Bronchial epithelial cell (primary cell): ENCODE measurements around the gene SMTNL2. TPM values are rescaled to one million over a fixed set of nuclear protein-coding genes. Genes with fewer than 3 reads are reported as not detected.

ENCODE experiments used
- DNase-seq: peaks from one replicate; pipeline ENCODE4 v3.0.0-alpha.2; 2010; ENCODE audit warnings: low read depth
- FAIRE-seq: peaks from 2 replicates; lab custom pipeline; 2011; peaks lifted over from hg19 to GRCh38; lab: Jason Lieb, UNC
- H3K27me3 ChIP-seq: 2 replicates; pipeline ENCODE4 v1.5.1; 2011; ENCODE audit warnings: low read length; ENCODE audit not compliant: control insufficient read depth, insufficient read depth
- H3K36me3 ChIP-seq: 2 replicates; pipeline ENCODE4 v1.5.1; 2011; ENCODE audit warnings: low read length; ENCODE audit not compliant: control insufficient read depth, insufficient read depth
- H3K4me3 ChIP-seq: 2 replicates; pipeline ENCODE4 v1.5.1; 2011; ENCODE audit warnings: mild to moderate bottlenecking, low read depth, low read length, control low read depth
- CTCF ChIP-seq: IDR thresholded peaks from 2 replicates; pipeline ENCODE4 v1.5.1; 2011; ENCODE audit warnings: mild to moderate bottlenecking, moderate library complexity, low read length, control low read depth, inconsistent platforms; ENCODE audit not compliant: insufficient read depth, severe bottlenecking
- total RNA-seq: library from RNA; depleted of rRNA; stranded (reverse); fragments of >200 nt; gene quantifications from 2 replicates; pipeline ENCODE4 v1.2.1, GENCODE V29; 2014

Gene SMTNL2
- total RNA-seq, 1 donor from 2014 or later: not detected

- peaks cover 38% of the 10 kb centered on the region for H3K36me3 ChIP-seq
- no peak for DNase-seq
- FAIRE-seq: no peak
- no peaks in the 10 kb centered on the region for H3K27me3 ChIP-seq
- TF ChIP-seq CTCF: no peak
- H3K4me3 ChIP-seq: no peak overlapping the region
Measured at GRCh38 chr17:4540687-4541327, 43.5 kb upstream of the SMTNL2 start.

- no peak for TF ChIP-seq CTCF
- DNase-seq (no peak), FAIRE-seq (no peak)
- Histone ChIP-seq H3K4me3 (no peak overlapping the region), H3K36me3 (peaks cover 38% of the 10 kb centered on the region), H3K27me3 (no peaks in the 10 kb centered on the region)
Measured at GRCh38 chr17:4541328-4542002, 42.9 kb upstream of the SMTNL2 start.

GRCh38 chr17:4542003-4542725 is 42.2 kb upstream of the SMTNL2 start:
- FAIRE-seq (no peak), DNase-seq (no peak)
- H3K27me3 ChIP-seq: no peaks in the 10 kb centered on the region
- H3K4me3 ChIP-seq: no peak overlapping the region
- peaks cover 42% of the 10 kb centered on the region for H3K36me3 ChIP-seq
- no peak for TF ChIP-seq CTCF

DNA sequence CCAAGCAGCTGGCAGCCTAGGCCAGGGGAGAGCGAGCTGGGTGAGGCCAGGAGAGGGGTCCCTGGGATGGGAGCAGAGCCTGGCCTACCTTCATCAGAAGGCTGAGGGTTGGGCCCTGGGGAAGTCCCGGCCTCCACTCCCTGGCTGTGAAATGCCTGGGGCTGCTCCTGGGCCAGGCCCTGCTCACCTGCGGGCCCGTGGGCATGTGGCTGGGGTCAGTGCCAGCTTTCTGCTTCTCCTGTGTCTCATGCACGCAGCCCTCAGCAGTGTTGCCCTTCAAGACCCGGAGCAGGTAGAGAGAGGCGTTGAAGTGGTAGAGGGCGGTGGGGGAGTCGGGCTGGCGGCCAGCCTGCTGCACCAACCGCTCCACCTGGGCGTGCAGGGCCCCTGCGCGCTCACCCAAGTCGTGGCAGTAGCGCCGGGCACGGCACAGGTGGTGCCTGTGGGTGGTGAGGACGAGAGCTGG is 41.6 kb upstream of the SMTNL2 start:
- Histone ChIP-seq H3K4me3 (no peak overlapping the region), H3K36me3 (peaks cover 43% of the 10 kb centered on the region), H3K27me3 (no peaks in the 10 kb centered on the region)
- DNase-seq (no peak), FAIRE-seq (no peak)
- no peak for TF ChIP-seq CTCF

DNA sequence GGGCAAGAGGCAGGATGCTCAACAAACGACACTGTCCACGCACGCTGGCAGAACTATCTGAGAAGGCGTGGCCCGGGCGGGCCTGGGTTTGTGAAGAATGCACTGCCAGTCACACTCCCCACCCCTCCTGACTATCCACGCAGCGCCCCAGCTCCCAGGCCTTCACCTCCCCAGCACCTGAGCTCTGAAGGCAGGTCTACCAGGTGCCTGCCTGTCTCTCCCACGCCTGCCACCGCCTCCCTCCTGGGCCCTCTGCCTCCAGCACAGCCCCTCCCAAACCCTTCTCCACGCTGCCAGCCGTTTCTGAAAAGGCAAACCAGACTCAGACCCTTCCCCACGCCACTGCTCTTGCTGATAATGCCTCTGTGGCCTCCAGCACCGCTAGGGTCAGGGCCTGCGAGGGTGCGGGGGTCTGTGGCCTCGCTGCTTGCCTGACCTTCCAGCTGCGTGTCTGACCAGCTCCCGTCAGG is 40.7 kb upstream of the SMTNL2 start:
- no peaks in the 10 kb centered on the region for H3K27me3 ChIP-seq
- FAIRE-seq: no peak
- DNase-seq: no peak
- no peak overlapping the region for H3K4me3 ChIP-seq
- peaks cover 47% of the 10 kb centered on the region for H3K36me3 ChIP-seq
- TF ChIP-seq CTCF: no peak
